Endodermal cell (in vitro differentiated cells): Measurements from ENCODE around the gene CNTNAP5. TPM values are rescaled to one million over a fixed set of nuclear protein-coding genes. Genes with fewer than 3 reads are reported as not detected.

Source experiments
- DNase-seq: peaks from one replicate; pipeline ENCODE4 v3.0.0-alpha.2; 2017
- H3K27ac ChIP-seq: 2 replicates; pipeline ENCODE4 v1.5.1; 2013; ENCODE audit warnings: mild to moderate bottlenecking, low read depth, low read length, moderate library complexity
- H3K27me3 ChIP-seq: 2 replicates; pipeline ENCODE4 v1.6.1; 2013; ENCODE audit warnings: mild to moderate bottlenecking, low read length, moderate library complexity; ENCODE audit not compliant: insufficient read depth, control insufficient read depth, poor library complexity, severe bottlenecking
- H3K36me3 ChIP-seq: 2 replicates; pipeline ENCODE4 v1.7.0; 2013; ENCODE audit warnings: mild to moderate bottlenecking, low read length, moderate library complexity; ENCODE audit not compliant: control insufficient read depth, insufficient read depth
- H3K4me1 ChIP-seq: one replicate; pipeline ENCODE4 v1.7.0; 2013; ENCODE audit warnings: low read length; ENCODE audit not compliant: control insufficient read depth, insufficient read depth
- H3K4me3 ChIP-seq: 2 replicates; pipeline ENCODE4 v1.5.1; 2013; ENCODE audit warnings: mild to moderate bottlenecking, low read length, moderate library complexity
- H3K9ac ChIP-seq: 2 replicates; pipeline ENCODE4 v1.6.1; 2013; ENCODE audit warnings: mild to moderate bottlenecking, low read length, moderate library complexity; ENCODE audit not compliant: poor library complexity, severe bottlenecking; ENCODE audit errors: extremely low read depth
- H3K9me3 ChIP-seq: 2 replicates; pipeline ENCODE4 v1.6.1; 2013; ENCODE audit warnings: mild to moderate bottlenecking, low read length, moderate library complexity; ENCODE audit not compliant: control insufficient read depth
- H3K27ac Mint-ChIP-seq: 2 replicates; pipeline ENCODE4 v1.8.0; 2020; ENCODE audit warnings: mixed read lengths
- H3K27me3 Mint-ChIP-seq: 2 replicates; pipeline ENCODE4 v1.8.0; 2021; ENCODE audit warnings: mild to moderate bottlenecking, mixed read lengths; ENCODE audit not compliant: insufficient read depth
- H3K36me3 Mint-ChIP-seq: 2 replicates; pipeline ENCODE4 v1.8.0; 2020; ENCODE audit warnings: low read depth, mixed read lengths
- H3K4me1 Mint-ChIP-seq: 2 replicates; pipeline ENCODE4 v1.8.0; 2020; ENCODE audit warnings: mixed read lengths
- H3K4me3 Mint-ChIP-seq: 2 replicates; pipeline ENCODE4 v1.8.0; 2020; ENCODE audit warnings: mild to moderate bottlenecking, moderate library complexity, mixed read lengths
- H3K9me3 Mint-ChIP-seq: 2 replicates; pipeline ENCODE4 v1.8.0; 2020; ENCODE audit warnings: mild to moderate bottlenecking, mixed read lengths
- WGBS, 2 experiments: methylation state at CpG; one replicate each; pipeline versions ENCODE4 v1.1.5 to v1.1.7; 2013; ENCODE audit warnings: missing lambda C conversion rate in 2 of 2, mixed read lengths in 1 of 2; ENCODE audit not compliant: insufficient coverage in 1 of 2, insufficient read length in 1 of 2; 5-methylcytosine and 5-hydroxymethylcytosine counted together
- total RNA-seq, 2 donors: library from RNA; stranded (reverse); fragmentation: NEBNext Ultra II Directional in 1 of 2; extraction: Animal tissue kit (Norgen Biotek cat#: 25700) in 1 of 2; gene quantifications; 2 replicates in 1 of 2; 3 replicates in 1 of 2; pipeline ENCODE4 v1.2.1, GENCODE V29; 2021
- TF ChIP-seq, protein P1 (sequence below): fragments of 200-600 bp; sonication (generic); conservative IDR thresholded peaks from 2 replicates; pipeline ENCODE4 v1.5.0; 2021; ENCODE audit warnings: antibody characterized with exemption, mild to moderate bottlenecking

Gene CNTNAP5
- total RNA-seq, 2 donors from 2014 or later: 0.70 to 4.4 TPM

DNA sequence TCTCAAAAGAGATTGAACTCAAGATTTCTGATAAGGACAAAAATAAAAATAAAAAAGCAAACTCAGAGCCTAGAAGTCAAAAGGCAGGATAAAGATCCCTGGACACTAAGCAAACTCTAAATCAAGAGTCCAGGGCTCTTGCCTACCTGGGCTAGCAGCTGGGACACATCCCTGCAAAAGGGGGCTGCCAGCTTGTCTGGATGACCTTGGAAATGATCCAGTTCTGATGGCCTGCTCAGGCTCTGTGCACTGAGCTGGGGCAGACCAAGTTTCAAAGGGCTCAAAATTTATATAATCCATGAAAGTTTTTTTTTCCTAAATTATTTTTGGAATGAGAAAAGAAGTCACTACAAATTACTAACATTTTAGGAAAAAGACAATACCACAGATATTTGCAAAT lies 557.3 kb downstream of the CNTNAP5 start:
- no peak overlapping the region for H3K27ac Mint-ChIP-seq
- H3K4me1 Mint-ChIP-seq: peaks cover 14% of the 10 kb centered on the region
- peaks cover 5% of the 10 kb centered on the region for H3K4me1 ChIP-seq
- TF ChIP-seq, protein P1, sequence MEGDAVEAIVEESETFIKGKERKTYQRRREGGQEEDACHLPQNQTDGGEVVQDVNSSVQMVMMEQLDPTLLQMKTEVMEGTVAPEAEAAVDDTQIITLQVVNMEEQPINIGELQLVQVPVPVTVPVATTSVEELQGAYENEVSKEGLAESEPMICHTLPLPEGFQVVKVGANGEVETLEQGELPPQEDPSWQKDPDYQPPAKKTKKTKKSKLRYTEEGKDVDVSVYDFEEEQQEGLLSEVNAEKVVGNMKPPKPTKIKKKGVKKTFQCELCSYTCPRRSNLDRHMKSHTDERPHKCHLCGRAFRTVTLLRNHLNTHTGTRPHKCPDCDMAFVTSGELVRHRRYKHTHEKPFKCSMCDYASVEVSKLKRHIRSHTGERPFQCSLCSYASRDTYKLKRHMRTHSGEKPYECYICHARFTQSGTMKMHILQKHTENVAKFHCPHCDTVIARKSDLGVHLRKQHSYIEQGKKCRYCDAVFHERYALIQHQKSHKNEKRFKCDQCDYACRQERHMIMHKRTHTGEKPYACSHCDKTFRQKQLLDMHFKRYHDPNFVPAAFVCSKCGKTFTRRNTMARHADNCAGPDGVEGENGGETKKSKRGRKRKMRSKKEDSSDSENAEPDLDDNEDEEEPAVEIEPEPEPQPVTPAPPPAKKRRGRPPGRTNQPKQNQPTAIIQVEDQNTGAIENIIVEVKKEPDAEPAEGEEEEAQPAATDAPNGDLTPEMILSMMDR: no peak
- no peaks in the 10 kb centered on the region for H3K27me3 Mint-ChIP-seq
- H3K27ac ChIP-seq: no peak overlapping the region
- no peak overlapping the region for H3K9ac ChIP-seq
- no peaks in the 10 kb centered on the region for H3K36me3 ChIP-seq
- no peaks in the 10 kb centered on the region for H3K27me3 ChIP-seq
- no peaks in the 10 kb centered on the region for H3K9me3 Mint-ChIP-seq
- no peak for DNase-seq
- H3K4me3 Mint-ChIP-seq: no peak overlapping the region
- H3K36me3 Mint-ChIP-seq: no peaks in the 10 kb centered on the region
- no peak overlapping the region for H3K4me3 ChIP-seq
- H3K9me3 ChIP-seq: no peaks in the 10 kb centered on the region

DNA sequence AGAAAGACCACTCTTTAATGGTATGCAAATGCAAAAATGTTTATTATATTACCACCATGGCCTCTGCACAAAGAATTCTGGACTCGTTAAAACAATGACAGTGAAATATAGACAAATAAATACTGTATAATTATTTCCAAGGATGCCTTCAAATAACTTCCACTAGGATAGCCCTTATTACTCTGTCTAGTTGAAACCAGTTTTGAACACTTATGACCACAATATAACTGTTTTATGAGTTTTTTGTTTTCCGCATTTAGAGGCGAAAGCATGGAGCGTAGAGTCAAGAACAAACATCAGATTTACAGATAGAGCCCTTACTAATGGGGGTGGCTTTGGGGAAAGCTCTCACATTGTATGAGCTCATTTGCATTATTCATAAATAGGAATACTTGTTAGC lies 559.5 kb downstream of the CNTNAP5 start:
- no peaks in the 10 kb centered on the region for H3K36me3 ChIP-seq
- H3K4me1 Mint-ChIP-seq: peaks cover 14% of the 10 kb centered on the region
- TF ChIP-seq, protein P1: no peak

DNA sequence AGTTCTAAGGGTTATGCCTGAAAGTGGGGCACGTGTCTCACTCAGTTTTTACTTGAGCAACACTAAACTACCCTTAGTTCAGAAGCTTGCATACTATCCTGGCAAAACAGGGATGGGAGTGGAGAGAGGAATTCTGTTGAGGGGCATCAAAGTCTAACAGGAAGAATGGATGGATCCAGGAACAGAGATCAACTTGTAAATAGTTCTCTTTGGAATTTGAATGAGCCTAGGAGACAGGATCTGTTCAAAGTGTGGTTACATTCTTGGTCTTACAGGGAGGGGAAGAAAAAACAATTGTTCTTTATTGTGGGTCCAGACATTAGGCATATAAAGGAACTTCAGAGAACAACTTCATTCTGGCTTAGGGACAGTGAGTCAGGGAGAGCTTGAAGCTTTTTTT lies 560.2 kb downstream of the CNTNAP5 start:
- Histone ChIP-seq H3K36me3 (no peaks in the 10 kb centered on the region), H3K4me3 (no peak overlapping the region), H3K4me1 (peaks cover 5% of the 10 kb centered on the region), H3K9ac (no peak overlapping the region), H3K27ac (no peak overlapping the region), H3K9me3 (no peaks in the 10 kb centered on the region), H3K27me3 (no peaks in the 10 kb centered on the region)
- no peak for DNase-seq
- 67% methylated on average over 1 of the region's 1 CpG; no CpG with 5 or more reads in 1 of the 2 experiments for WGBS, 2 experiments
- Mint-ChIP-seq H3K27me3 (no peaks in the 10 kb centered on the region), H3K36me3 (no peaks in the 10 kb centered on the region), H3K4me1 (peaks cover 14% of the 10 kb centered on the region), H3K27ac (no peak overlapping the region), H3K4me3 (no peak overlapping the region), H3K9me3 (no peaks in the 10 kb centered on the region)
- TF ChIP-seq, protein P1: no peak

More for the DNA sequence above, 559.5 kb downstream of the CNTNAP5 start:
- Mint-ChIP-seq H3K27ac (no peak overlapping the region), H3K27me3 (no peaks in the 10 kb centered on the region), H3K36me3 (no peaks in the 10 kb centered on the region), H3K9me3 (no peaks in the 10 kb centered on the region), H3K4me3 (no peak overlapping the region)
- WGBS, 2 experiments: 95% methylated on average over 3 of the region's 4 CpGs; no CpG with 5 or more reads in 1 of the 2 experiments
- Histone ChIP-seq H3K27ac (no peak overlapping the region), H3K4me1 (peaks cover 5% of the 10 kb centered on the region), H3K9me3 (no peaks in the 10 kb centered on the region), H3K27me3 (no peaks in the 10 kb centered on the region), H3K9ac (no peak overlapping the region), H3K4me3 (no peak overlapping the region)
- DNase-seq: no peak
